SW480 (cell line): ENCODE data around the gene SUPT20H.

Source experiments
- DNase-seq: peaks from one replicate; pipeline ENCODE4 v3.0.0-alpha.2; 2016; ENCODE audit warnings: low spot score

The SUPT20H gene

GRCh38 chr13:36999054-36999714 is 60.3 kb downstream of the SUPT20H start, which contains the start of gene ALG5:
TSS of gene ALG5 (minus strand) at chr13:36999340. CDS start at chr13:36999300, 40 bp downstream.
- peak; percentile 84 for DNase-seq

DNA sequence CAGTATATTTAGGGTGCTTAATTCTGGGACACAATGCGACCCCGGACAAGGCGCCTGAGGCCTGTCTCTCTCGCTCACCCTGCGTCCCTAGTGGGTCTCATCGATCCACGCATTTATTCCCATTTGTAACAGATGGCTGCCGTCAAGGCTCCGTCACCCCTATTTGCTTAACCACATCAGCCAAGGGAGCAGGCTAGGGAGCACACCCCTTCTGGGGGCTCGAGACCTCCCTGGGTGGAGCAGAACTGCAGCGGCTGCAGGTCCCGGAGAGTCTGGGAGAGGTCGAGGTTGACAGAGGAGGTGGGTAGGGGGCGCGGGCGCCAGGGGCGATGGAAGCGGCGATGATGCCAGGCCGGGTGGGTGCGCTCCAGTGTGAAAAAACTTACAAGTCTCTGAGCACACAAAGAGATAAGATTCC is 60.9 kb downstream of the SUPT20H start:
- DNase-seq = peak; percentile 12

DNA sequence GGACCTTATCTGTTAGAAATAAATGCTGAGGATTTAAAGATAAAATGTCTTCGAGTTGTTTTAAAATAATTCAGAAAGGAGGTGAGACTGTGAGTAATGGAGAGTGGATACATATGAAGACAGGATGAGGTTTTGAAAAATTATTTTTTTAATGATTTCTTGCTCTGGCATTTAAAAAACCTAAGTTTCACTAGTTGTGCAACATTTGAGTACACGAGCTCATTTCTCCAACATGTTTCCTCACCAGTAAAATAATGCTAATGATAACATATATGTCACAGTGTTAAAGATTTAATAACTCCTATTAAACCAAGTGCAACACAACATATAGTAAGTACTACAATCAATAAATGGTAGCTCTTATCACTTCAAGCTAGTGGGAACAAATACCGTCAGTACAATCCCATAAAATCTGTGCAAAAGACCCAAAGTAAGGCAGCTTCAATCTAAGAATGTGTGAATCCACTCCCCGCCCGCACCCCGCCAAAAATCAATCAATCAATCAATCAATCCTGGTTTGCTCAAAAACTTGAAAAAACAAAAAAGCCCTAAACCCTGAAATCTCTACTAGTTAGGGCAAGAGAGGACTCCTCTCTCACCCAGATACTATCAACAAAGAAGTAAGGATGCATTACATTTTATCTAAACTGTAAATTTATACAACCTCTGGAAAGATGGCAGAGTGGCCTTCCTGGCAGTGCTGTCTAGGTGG is 61.6 kb downstream of the SUPT20H start:
- no peak for DNase-seq

DNA sequence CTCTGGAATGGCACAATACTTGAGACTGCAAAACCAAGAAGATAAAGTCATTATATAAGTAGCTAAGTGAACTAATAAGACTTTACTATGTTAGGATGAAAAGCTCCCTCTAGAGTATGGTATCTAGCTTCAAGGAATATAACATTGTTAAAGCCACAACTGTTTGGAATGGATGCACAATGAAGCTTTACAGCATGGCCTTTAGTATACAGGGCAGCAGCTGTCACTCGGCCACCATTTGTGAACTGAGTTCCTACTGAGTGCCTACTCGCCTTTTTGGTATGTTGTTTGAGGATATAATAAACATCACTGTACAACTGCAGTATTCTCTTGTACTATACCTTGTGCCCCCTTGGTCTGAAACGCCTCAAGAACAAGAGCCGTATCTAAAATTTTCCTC is 67.1 kb downstream of the SUPT20H start:
- DNase-seq = no peak

GRCh38 chr13:36986462-36987240 is 72.8 kb downstream of the SUPT20H start:
- no peak for DNase-seq

DNA sequence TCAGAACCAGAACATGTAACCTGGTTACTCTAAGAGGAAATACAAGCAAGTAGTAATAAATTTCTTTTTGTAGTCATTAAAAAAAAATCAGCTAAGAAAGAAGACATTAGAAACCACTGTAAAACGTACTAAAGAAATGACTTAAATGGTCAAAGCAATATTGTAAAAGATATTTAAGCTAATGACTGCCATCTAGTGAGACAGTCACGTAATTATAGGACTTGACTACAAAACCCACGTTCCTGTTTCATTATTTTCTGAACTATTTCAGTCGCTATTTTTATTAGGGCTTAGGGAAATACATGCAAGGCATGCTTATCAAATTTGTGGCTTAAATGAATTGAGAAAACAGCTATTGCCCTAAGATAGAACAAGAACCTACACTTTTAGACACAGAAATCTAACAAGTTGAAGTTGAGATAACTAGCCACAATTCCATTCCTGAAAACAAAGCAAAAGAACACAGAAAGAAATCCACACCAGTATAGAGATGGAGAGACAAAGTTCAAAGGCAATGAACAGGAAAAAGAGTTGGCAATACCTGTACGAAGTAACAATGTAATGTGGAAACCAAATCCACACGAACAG is 78.2 kb downstream of the SUPT20H start:
- DNase-seq = peak; percentile 34

DNA sequence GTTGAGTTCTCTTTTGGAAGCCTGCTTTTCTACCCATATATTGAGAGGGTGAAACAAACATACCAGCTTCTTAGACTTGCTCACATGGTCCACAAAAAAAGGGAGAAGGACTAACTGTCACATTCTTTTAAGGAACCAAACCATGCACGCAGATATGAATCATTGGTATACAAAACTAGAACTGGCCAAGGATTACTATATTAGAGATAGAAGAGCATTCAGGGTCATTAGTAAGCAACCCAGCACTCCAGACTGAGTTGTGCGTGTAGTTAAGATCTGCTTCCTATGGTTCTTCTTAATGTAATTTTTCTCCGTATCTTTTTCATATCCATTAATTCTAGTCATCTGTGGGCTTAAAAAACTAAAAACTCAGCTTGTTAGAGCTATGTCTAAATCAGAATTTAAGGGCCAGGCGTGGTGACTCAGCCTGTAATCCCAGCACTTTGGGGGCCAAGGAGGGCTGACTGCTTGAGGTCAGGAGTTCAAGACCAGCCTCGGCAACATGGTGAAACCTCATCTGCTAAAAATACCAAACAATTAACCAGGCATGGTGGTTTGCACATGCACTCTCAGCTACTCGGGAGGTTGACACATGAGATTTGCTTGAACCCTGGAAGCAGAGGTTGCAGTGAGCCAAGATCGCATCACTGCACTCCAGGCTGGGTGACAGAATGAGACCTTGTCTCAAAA is 80.0 kb downstream of the SUPT20H start:
- DNase-seq = no peak

DNA sequence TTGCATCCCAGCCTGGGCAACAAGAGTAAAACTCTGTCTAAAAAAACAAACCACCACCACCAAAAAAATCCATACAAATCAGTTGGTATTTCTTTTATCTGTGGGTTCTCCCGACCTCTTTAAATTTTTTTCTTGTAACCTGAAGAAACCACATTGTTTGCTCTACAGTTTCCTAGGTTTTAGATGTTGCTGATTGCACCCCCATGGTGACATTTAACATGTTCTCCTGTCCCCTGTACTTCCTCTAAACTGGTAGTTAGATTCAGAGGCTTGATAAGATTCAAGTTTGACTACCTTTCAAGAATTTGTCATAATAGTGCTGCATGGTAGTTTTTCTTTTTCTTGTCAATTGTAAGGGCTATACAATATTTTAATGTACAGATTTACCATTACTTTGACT is 84.3 kb downstream of the SUPT20H start:
- DNase-seq = no peak

DNA sequence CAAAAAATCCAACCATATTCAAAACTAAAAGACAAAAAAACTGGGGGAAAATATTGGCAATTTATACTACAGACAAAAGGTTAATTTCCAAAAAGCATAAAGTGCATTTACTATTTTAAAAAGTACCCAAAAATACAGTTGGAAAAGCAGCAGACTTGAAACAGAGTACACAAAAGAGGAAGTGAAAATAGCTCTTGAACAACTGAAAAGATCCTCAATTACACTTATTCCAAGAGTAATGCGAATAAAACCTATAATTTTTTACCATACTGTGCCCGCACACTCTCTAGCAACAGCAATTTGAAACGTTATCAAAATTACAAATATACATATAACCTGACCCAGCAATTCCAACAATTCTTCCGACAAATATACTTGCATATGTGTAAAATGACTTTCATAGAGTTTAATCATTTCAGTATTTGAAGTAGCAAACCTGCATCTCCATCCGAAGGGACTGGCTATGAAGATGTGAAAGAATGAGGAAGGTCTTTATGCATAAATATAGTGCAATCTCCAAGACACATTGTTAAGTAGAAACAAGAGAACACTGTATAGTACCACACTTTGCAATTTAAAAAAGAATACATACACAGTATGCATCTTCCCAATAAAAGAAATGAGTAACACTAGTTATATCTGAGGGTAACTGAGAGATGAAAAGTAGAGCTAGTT is 85.7 kb downstream of the SUPT20H start:
- DNase-seq = no peak

DNA sequence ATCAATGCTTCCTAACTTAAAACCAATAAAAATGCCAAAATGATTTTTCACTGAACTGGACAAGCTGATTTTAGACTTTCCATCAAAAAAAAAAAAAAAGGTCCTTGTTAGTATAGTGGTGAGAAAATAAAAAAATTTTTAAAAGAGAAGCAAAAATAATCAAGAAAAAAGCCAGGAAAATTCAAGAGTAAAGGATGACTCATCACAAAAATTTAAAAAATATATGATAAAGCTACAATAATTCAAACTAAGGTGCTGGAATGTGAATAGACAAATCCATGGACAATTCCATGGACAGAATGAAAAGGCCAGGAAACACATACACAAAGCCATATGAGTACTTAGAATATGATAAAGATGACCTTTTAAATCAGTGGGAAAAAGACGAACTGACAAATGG is 86.5 kb downstream of the SUPT20H start:
- no peak for DNase-seq

DNA sequence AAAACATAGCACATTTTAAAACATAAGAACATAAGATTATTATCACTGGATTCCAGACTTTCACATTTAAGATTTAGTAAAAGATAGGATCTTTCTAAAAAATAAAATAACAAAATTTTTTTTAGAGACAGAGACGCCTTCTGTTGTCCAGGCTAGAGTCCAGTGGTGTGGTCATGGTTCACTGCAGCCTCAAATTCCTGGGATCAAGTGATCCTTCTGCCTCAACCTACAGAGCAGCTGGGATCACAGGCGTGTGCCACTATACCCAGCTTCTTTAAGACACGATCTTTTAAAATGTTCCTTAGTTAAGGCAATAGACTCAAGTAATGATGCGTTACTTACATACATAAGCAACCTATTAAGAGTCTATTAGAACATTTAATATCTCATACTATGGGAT is 93.1 kb downstream of the SUPT20H start:
- no peak for DNase-seq

DNA sequence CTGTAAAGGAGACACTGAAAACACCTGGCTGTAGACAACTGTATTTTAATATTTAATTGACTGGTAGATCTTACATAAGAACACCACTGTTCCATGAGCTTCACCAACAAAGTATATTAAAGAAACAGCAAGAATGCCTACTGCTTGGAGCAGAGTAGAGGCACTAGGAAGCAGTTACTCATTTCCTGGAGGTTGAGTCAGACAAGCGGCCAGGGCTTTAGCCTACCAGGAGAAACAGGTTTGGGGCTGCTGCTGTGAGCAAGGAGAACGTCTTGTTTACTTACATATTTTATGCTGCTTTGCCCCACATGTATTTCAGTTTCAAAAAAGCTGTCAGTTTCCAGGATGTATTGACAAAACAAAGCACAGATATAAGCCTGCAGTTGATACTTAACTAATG is 93.7 kb downstream of the SUPT20H start:
- no peak for DNase-seq

GRCh38 chr13:36959456-36960116 is 99.9 kb downstream of the SUPT20H start:
- DNase-seq = no peak
